OCI-LY3 (cell line): ENCODE results near the gene ITPR1.

ENCODE experiments used
- H2AFZ ChIP-seq: fragments of 200-600, 300-600 bp; shearing (Covaris generic); 2 replicates; pipeline ENCODE4 v1.6.0; 2014; ENCODE audit warnings: antibody characterized with exemption, low read depth, low read length
- H3K27ac ChIP-seq: fragments of 200-600, 300-600 bp; sonication (generic); 2 replicates; pipeline ENCODE4 v1.5.1; 2014; ENCODE audit warnings: mild to moderate bottlenecking, low read length, moderate library complexity, mixed read lengths
- H3K27me3 ChIP-seq: fragments of 200-600, 300-600 bp; sonication (generic); 2 replicates; pipeline ENCODE4 v1.6.1; 2014; ENCODE audit warnings: low read depth, low read length, mixed read lengths
- H3K36me3 ChIP-seq: fragments of 200-600, 300-600 bp; sonication (generic); replicated peaks from 2 replicates; pipeline ENCODE3; 2014; ENCODE audit warnings: low read depth, low read length, mixed read lengths
- H3K4me1 ChIP-seq: fragments of 300-600, 200-600 bp; sonication (generic); 2 replicates; pipeline ENCODE4 v1.6.1; 2014; ENCODE audit warnings: low read length, mixed read lengths
- H3K4me2 ChIP-seq: fragments of 200-600, 300-600 bp; sonication (generic); 2 replicates; pipeline ENCODE4 v1.6.1; 2014; ENCODE audit warnings: low read length, mixed read lengths
- H3K4me3 ChIP-seq: fragments of 300-600, 200-600 bp; sonication (generic); 2 replicates; pipeline ENCODE4 v1.5.1; 2014; ENCODE audit warnings: antibody characterized with exemption, mild to moderate bottlenecking, low read length, moderate library complexity
- H3K79me2 ChIP-seq: fragments of 300-600, 200-600 bp; shearing (Covaris generic); 2 replicates; pipeline ENCODE4 v1.6.1; 2014; ENCODE audit warnings: mild to moderate bottlenecking, low read length, mixed read lengths
- H3K9ac ChIP-seq: fragments of 300-600, 200-600 bp; shearing (Covaris generic); 2 replicates; pipeline ENCODE4 v1.6.0; 2014; ENCODE audit warnings: mild to moderate bottlenecking, low read length, moderate library complexity
- H3K9me3 ChIP-seq: fragments of 200-600, 300-600 bp; shearing (Covaris generic); 2 replicates; pipeline ENCODE4 v1.6.1; 2014; ENCODE audit warnings: low read length, mixed read lengths; ENCODE audit not compliant: insufficient read depth
- H4K20me1 ChIP-seq: fragments of 200-600, 300-600 bp; sonication (generic); 2 replicates; pipeline ENCODE4 v1.6.1; 2016; ENCODE audit warnings: low read length, mixed read lengths; ENCODE audit not compliant: insufficient read depth
- CTCF ChIP-seq: fragments of 200-600, 300-600 bp; sonication (generic); IDR thresholded peaks from 2 replicates; pipeline ENCODE4 v1.5.1; 2014; ENCODE audit warnings: antibody characterized with exemption, low read length, low read depth
- EZH2phosphoT487 ChIP-seq: fragments of 200-600 bp; shearing (Covaris generic); IDR thresholded peaks from 2 replicates; pipeline ENCODE4 v1.6.1; 2018; ENCODE audit warnings: antibody characterized with exemption, mixed run types, low read depth

The ITPR1 gene

GRCh38 chr3:4801892-4802291, 308.7 kb downstream of the ITPR1 start:
- Histone ChIP-seq H3K4me2 (no peak overlapping the region), H3K4me3 (no peak overlapping the region), H3K9me3 (no peaks in the 10 kb centered on the region), H3K79me2 (no peaks in the 10 kb centered on the region), H3K9ac (no peak overlapping the region), H3K27me3 (peaks cover 35% of the 10 kb centered on the region), H2AFZ (no peak overlapping the region), H3K27ac (no peak overlapping the region), H4K20me1 (peaks cover 10% of the 10 kb centered on the region), H3K36me3 (no peaks in the 10 kb centered on the region), H3K4me1 (peaks cover 12% of the 10 kb centered on the region)
- TF ChIP-seq EZH2phosphoT487: no peak
- TF ChIP-seq CTCF: no peak

- H3K9me3 ChIP-seq: no peaks in the 10 kb centered on the region
- no peak overlapping the region for H3K4me2 ChIP-seq
- no peak overlapping the region for H3K9ac ChIP-seq
- no peak for TF ChIP-seq EZH2phosphoT487
- TF ChIP-seq CTCF: no peak
- H3K4me1 ChIP-seq: peaks cover 12% of the 10 kb centered on the region
- H3K79me2 ChIP-seq: no peaks in the 10 kb centered on the region
- no peaks in the 10 kb centered on the region for H3K36me3 ChIP-seq
- no peak overlapping the region for H3K27ac ChIP-seq
- H4K20me1 ChIP-seq: peaks cover 10% of the 10 kb centered on the region
- no peak overlapping the region for H2AFZ ChIP-seq
- peaks cover 35% of the 10 kb centered on the region for H3K27me3 ChIP-seq
- H3K4me3 ChIP-seq: no peak overlapping the region
Measured at GRCh38 chr3:4802903-4803302, 309.8 kb downstream of the ITPR1 start.

GRCh38 chr3:4804161-4805058, 311.3 kb downstream of the ITPR1 start:
- Histone ChIP-seq H3K4me1 (peaks cover 12% of the 10 kb centered on the region), H3K9me3 (no peaks in the 10 kb centered on the region), H3K27me3 (peaks cover 40% of the 10 kb centered on the region), H3K36me3 (no peaks in the 10 kb centered on the region), H3K9ac (no peak overlapping the region), H3K79me2 (no peaks in the 10 kb centered on the region), H3K4me2 (no peak overlapping the region), H3K27ac (no peak overlapping the region), H2AFZ (no peak overlapping the region), H3K4me3 (no peak overlapping the region), H4K20me1 (peaks cover 10% of the 10 kb centered on the region)
- TF ChIP-seq EZH2phosphoT487: no peak
- TF ChIP-seq CTCF: no peak

- H3K4me1 ChIP-seq: peaks cover 12% of the 10 kb centered on the region
- no peak overlapping the region for H3K9ac ChIP-seq
- H3K79me2 ChIP-seq: no peaks in the 10 kb centered on the region
- no peak overlapping the region for H3K4me3 ChIP-seq
- TF ChIP-seq CTCF: no peak
- no peak for TF ChIP-seq EZH2phosphoT487
- H3K9me3 ChIP-seq: no peaks in the 10 kb centered on the region
- no peak overlapping the region for H3K27ac ChIP-seq
- peaks cover 51% of the 10 kb centered on the region for H3K27me3 ChIP-seq
- no peak overlapping the region for H2AFZ ChIP-seq
- H3K4me2 ChIP-seq: peak overlapping the region; percentile 27
- H3K36me3 ChIP-seq: no peaks in the 10 kb centered on the region
- H4K20me1 ChIP-seq: peaks cover 10% of the 10 kb centered on the region
Measured at GRCh38 chr3:4805662-4806061, 312.5 kb downstream of the ITPR1 start.
